ENCODE measurements around the gene NFATC3. TPM values are rescaled to one million over a fixed set of nuclear protein-coding genes. Genes with fewer than 3 reads are reported as not detected.

Gene NFATC3
- total and polyA plus RNA-seq, 2 of the 8 experiments (the other 6 are each of a cell fraction or from before 2014, with no cell fraction given), result 17.6 to 34.5 TPM

GRCh38 chr16:68077866-68078700 is 7.1 kb upstream of the NFATC3 start:
- no peaks in the 10 kb centered on the region for H3K79me2 ChIP-seq (ENCODE audit: control insufficient read depth in 1 of 2, insufficient read depth in 2 of 2, low read length in 2 of 2)
- DNase-seq (ENCODE audit: low read depth in 1 of 2, low spot score in 2 of 2) (peak in 1 of 2 experiments; percentile 24), FAIRE-seq (no peak)
- H3K27me3 ChIP-seq (replicated peaks in 1 of 4; ENCODE audit: control insufficient read depth in 3 of 4, extremely low read depth in 1 of 4, insufficient read depth in 3 of 4, low read length in 3 of 4), result no peaks in the 10 kb centered on the region
- H3K36me3 ChIP-seq (ENCODE audit: control insufficient read depth in 2 of 4, insufficient read depth in 4 of 4, low read length in 3 of 4), result peaks cover 9 to 29% (median 22%) of the 10 kb centered on the region in 4 experiments; a peak in 6 of 8 replicates
- H2BK5ac ChIP-seq (ENCODE audit: low read depth, low read length), result no peak overlapping the region
- WGBS, 2 experiments (ENCODE audit: extremely low coverage in 1 of 2, insufficient coverage in 1 of 2, insufficient read length in 1 of 2, insufficient replicate concordance in 2 of 2, low coverage in 1 of 2, low lambda C conversion rate in 2 of 2, missing lambda C conversion rate in 1 of 2), result 96% methylated on average over 7 of the region's 7 CpGs; no CpG with 5 or more reads in 1 of the 2 experiments
- H3K79me1 ChIP-seq (ENCODE audit: low read depth, low read length), result no peaks in the 10 kb centered on the region
- CTCF ChIA-PET (ENCODE audit: partially characterized antibody), result interaction anchor here (0.9 to 2.3 kb wide), 3 partner anchors 12 to 111 kb away, joined by 3 to 8 read pairs (median 3); no protein-coding TSS in a partner anchor
- H3K4me2 ChIP-seq (ENCODE audit: insufficient read depth in 1 of 2, low read depth in 2 of 2, low read length in 2 of 2), result no peak overlapping the region
- no peak overlapping the region for H4K91ac ChIP-seq (replicated peaks; ENCODE audit: insufficient read length, low read length)
- H2AK5ac ChIP-seq (ENCODE audit: low read depth, low read length), result no peak overlapping the region
- POLR2A ChIA-PET (ENCODE audit: partially characterized antibody), result interaction anchor here (0.6 to 1.5 kb wide), 2 partner anchors 9 to 13 kb away, joined by 3 to 4 read pairs; no protein-coding TSS in a partner anchor
- no peak overlapping the region for H3K14ac ChIP-seq (ENCODE audit: insufficient read length)
- no peak overlapping the region for H4K8ac ChIP-seq (ENCODE audit: extremely low read depth, insufficient read depth, low read length)
- H3K27ac ChIP-seq (ENCODE audit: low read depth, low read length), result no peak overlapping the region
- no peak overlapping the region for H2BK120ac ChIP-seq (replicated peaks; ENCODE audit: low read depth, low read length)
- no peaks in the 10 kb centered on the region; a peak in 1 of 7 replicates for H3K4me1 ChIP-seq (replicated peaks in 1 of 4; ENCODE audit: control insufficient read depth in 3 of 4, insufficient read depth in 4 of 4, low read length in 3 of 4)
- no peak overlapping the region for H3K56ac ChIP-seq (replicated peaks; ENCODE audit: insufficient read length, low read depth, low read length)
- H4K20me1 ChIP-seq (replicated peaks in 1 of 2; ENCODE audit: control insufficient read depth in 1 of 2, insufficient read depth in 2 of 2, low read length in 2 of 2), result peaks cover 0 to 3% of the 10 kb centered on the region in 2 experiments
- no peak overlapping the region for H3K9ac ChIP-seq (replicated peaks in 1 of 4; ENCODE audit: extremely low read depth in 1 of 4, low read depth in 3 of 4, low read length in 3 of 4)
- no peak overlapping the region for H2AFZ ChIP-seq (ENCODE audit: low read length)
- no peaks in the 10 kb centered on the region for H3K9me3 ChIP-seq (ENCODE audit: insufficient read depth in 2 of 2, low read depth in 1 of 2, low read length in 1 of 2)
- no peak overlapping the region for H3K4ac ChIP-seq (replicated peaks; ENCODE audit: insufficient read length, low read depth, low read length)
- no peak overlapping the region for H2BK12ac ChIP-seq (ENCODE audit: low read depth, low read length)
- no peak overlapping the region for H4K5ac ChIP-seq (ENCODE audit: insufficient read length, low read depth, low read length)
- H2BK20ac ChIP-seq (ENCODE audit: low read length), result no peak overlapping the region
- H3K23me2 ChIP-seq (ENCODE audit: low read depth, low read length), result no peaks in the 10 kb centered on the region
- H3K23ac ChIP-seq (ENCODE audit: insufficient read length), result no peak overlapping the region
- no peak overlapping the region for H3K4me3 ChIP-seq (ENCODE audit: extremely low read depth in 1 of 4, insufficient read depth in 2 of 4, low read depth in 3 of 4, low read length in 4 of 4)
- no peak overlapping the region for H2BK15ac ChIP-seq (ENCODE audit: low read length)
- H3K18ac ChIP-seq (ENCODE audit: extremely low read depth, low read length), result no peak overlapping the region
- TF ChIP-seq SIX5 (IDR thresholded peaks at IDR 0.05; ENCODE audit: low read depth, low read length) (no peak), E2F6 (IDR thresholded peaks at IDR 0.05) (no peak), SRF (IDR thresholded peaks at IDR 0.05; ENCODE audit: low read depth, low read length) (no peak), POU5F1 (IDR thresholded peaks at IDR 0.05; ENCODE audit: low read depth, low read length) (no peak), CBX8 (IDR thresholded peaks at IDR 0.05; ENCODE audit: borderline replicate concordance, low read depth, low read length) (no peak), SUZ12 (IDR thresholded peaks at IDR 0.05; ENCODE audit: low read length) (no peak), POLR2A (IDR thresholded peaks at IDR 0.05; ENCODE audit: control extremely low read depth in 1 of 2, low read depth in 2 of 2, low read length in 2 of 2) (no peak), KDM1A (IDR thresholded peaks at IDR 0.05; ENCODE audit: borderline replicate concordance, low read length) (no peak), NRF1 (IDR thresholded peaks at IDR 0.05; ENCODE audit: low read depth, low read length) (no peak), SAP30 (IDR thresholded peaks at IDR 0.05; ENCODE audit: insufficient read depth, insufficient replicate concordance, low read length) (no peak), TEAD4 (IDR thresholded peaks at IDR 0.05; ENCODE audit: low read depth, low read length) (no peak), GTF2F1 (IDR thresholded peaks at IDR 0.05; ENCODE audit: borderline replicate concordance, low read depth, low read length) (no peak)

Measured in H1 (cell line).